Adipocyte (in vitro differentiated cells): Measurements from ENCODE around the gene CALN1.

Source experiments
- DNase-seq: peaks from one replicate; pipeline ENCODE4 v3.0.0-alpha.2; 2015; ENCODE audit warnings: low read depth
- H3K27me3 ChIP-seq: replicated peaks from 2 replicates; pipeline ENCODE4 v1.7.0; 2013; ENCODE audit warnings: mild to moderate bottlenecking, low read length, moderate library complexity; ENCODE audit not compliant: control insufficient read depth, insufficient read depth
- H3K36me3 ChIP-seq: 2 replicates; pipeline ENCODE4 v1.7.0; 2013; ENCODE audit warnings: low read length, mild to moderate bottlenecking, moderate library complexity; ENCODE audit not compliant: control insufficient read depth, insufficient read depth, severe bottlenecking
- H3K4me1 ChIP-seq: 2 replicates; pipeline ENCODE4 v1.7.0; 2013; ENCODE audit warnings: mild to moderate bottlenecking, low read length, moderate library complexity; ENCODE audit not compliant: control insufficient read depth, insufficient read depth
- H3K4me3 ChIP-seq: 2 replicates; pipeline ENCODE4 v1.7.0; 2013; ENCODE audit warnings: mild to moderate bottlenecking, low read length, moderate library complexity
- H3K9ac ChIP-seq: 2 replicates; pipeline ENCODE4 v1.7.0; 2013; ENCODE audit warnings: mild to moderate bottlenecking, low read length, moderate library complexity
- H3K9me3 ChIP-seq: 2 replicates; pipeline ENCODE4 v1.7.0; 2013; ENCODE audit warnings: mild to moderate bottlenecking, low read length, moderate library complexity; ENCODE audit not compliant: control insufficient read depth

CALN1 gene

DNA sequence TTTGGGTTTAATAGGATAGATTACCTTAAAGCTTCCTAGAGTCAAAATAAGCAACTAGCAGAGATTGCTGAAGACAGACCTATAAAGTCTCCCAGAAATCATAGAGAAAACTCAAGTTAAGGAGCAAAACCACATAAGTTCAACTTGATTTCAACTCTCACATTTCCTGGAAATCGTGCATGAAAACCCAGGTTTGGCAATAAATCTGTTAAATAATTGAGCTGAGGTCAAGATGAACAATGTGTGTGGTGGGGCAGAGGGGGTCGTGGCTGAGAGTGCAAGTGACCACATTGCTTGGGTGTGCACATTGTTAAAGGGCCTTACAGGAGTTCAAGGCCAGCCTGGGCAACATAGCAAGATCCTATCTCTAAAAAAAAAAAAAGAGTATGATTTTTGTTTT is 643.7 kb downstream of the CALN1 start:
- H3K4me3 ChIP-seq, result no peak overlapping the region
- H3K36me3 ChIP-seq, result no peaks in the 10 kb centered on the region
- no peaks in the 10 kb centered on the region for H3K4me1 ChIP-seq
- no peak overlapping the region for H3K9ac ChIP-seq
- H3K27me3 ChIP-seq, result no peaks in the 10 kb centered on the region
- H3K9me3 ChIP-seq, result no peaks in the 10 kb centered on the region
- no peak for DNase-seq

DNA sequence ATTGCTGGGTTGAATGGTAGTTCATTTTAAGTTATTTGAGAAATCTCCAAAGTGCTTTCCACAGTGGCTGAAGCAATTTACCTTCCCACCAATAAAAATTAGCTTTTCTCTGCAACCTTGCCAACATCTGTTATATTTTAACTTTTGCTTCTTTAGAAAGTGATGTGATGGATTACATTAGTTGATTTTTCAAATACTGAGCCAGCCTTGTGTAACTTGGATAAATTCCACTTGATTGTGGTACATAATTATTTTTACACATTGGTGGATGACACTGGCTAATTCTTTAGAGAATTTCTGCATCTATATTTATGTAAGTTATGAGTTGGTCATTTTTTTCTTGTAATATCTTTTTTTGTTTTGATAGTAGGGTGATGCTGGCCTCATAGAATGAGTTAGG is 646.1 kb downstream of the CALN1 start:
- Histone ChIP-seq H3K36me3 (no peaks in the 10 kb centered on the region), H3K9me3 (peaks cover 12% of the 10 kb centered on the region), H3K9ac (no peak overlapping the region), H3K4me3 (no peak overlapping the region), H3K4me1 (no peaks in the 10 kb centered on the region), H3K27me3 (no peaks in the 10 kb centered on the region)
- no peak for DNase-seq

DNA sequence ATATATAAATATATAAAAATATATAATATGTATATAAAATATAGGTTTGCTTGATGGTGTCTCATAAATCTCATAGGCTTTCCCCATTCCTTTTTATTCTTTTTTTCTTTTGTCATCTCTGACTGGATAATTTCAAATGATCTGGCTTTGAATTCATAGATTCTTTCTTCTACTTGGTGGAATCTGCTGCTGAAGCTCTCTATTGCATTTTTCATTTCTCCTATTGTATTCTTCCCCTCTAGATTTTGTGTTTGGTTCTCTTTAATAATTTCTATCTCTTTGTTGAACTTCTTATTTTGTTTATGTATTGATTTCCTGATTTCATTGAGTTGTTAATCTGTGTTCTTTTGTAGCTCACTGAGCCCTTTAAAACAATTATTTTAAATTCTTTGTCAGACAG is 650.8 kb downstream of the CALN1 start:
- no peaks in the 10 kb centered on the region for H3K27me3 ChIP-seq
- no peak overlapping the region for H3K4me3 ChIP-seq
- no peak for DNase-seq
- peaks cover 18% of the 10 kb centered on the region for H3K9me3 ChIP-seq
- no peak overlapping the region for H3K9ac ChIP-seq
- H3K4me1 ChIP-seq, result no peaks in the 10 kb centered on the region
- H3K36me3 ChIP-seq, result no peaks in the 10 kb centered on the region

DNA sequence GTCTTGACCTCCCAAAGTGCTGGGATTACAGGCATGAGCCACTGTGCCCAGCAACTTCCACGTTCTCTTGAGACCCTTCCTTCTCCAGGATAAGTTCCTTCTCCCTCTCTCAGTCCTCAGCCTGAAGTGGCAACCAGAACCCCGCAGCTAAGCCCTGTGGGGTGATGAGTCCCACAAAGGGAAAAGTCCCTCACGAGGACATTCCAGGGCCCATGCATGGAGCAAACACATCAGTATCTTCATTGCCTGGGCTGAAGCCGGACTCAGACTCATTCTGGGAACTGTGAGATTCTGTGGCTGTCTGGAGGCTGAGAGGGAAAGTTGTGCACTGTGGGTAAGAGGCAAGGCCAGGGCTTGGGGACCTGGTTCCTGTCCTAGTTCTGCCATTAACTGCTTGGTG is 657.3 kb downstream of the CALN1 start:
- H3K9me3 ChIP-seq, result peaks cover 10% of the 10 kb centered on the region
- peaks cover 23% of the 10 kb centered on the region for H3K27me3 ChIP-seq
- no peaks in the 10 kb centered on the region for H3K36me3 ChIP-seq
- H3K9ac ChIP-seq, result no peak overlapping the region
- no peaks in the 10 kb centered on the region for H3K4me1 ChIP-seq
- no peak for DNase-seq
- no peak overlapping the region for H3K4me3 ChIP-seq

DNA sequence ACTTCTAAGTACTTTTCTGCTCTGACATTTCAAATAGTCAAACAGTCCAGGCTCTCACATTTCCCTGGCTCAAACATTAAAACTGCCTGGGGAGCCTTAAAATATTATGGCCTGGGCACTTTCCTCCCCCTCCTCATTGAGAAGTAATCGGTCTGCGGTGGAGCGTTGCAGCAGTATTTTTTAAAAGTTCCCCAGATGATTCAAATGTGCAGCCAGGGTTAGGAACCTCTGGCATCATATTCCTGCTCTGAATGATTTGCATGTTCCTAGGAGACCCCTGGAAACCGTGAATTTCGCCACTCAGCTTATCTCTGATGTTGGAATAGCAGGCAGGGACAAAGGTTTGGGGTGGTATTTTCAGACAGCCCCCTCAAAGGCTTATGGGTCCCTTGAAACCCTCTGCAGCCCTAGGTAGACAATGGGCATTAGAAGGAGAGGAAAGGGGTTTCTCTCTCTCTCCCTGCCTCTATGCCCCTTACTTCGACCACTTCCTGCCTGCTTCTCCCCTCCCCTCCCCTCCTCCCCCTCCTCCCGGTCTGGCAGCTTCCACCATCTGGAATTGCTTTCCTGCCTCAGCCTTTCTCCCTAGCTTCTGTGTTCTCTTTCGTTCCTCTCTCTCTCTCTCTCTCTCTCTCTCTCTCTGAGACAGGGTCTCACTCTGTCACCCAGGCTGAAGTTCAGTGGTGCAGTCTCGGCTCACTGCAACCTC is 658.0 kb downstream of the CALN1 start:
- no peaks in the 10 kb centered on the region for H3K4me1 ChIP-seq
- H3K4me3 ChIP-seq, result no peak overlapping the region
- no peaks in the 10 kb centered on the region for H3K36me3 ChIP-seq
- DNase-seq, result no peak
- peaks cover 26% of the 10 kb centered on the region for H3K27me3 ChIP-seq
- no peak overlapping the region for H3K9ac ChIP-seq
- H3K9me3 ChIP-seq, result peaks cover 13% of the 10 kb centered on the region

DNA sequence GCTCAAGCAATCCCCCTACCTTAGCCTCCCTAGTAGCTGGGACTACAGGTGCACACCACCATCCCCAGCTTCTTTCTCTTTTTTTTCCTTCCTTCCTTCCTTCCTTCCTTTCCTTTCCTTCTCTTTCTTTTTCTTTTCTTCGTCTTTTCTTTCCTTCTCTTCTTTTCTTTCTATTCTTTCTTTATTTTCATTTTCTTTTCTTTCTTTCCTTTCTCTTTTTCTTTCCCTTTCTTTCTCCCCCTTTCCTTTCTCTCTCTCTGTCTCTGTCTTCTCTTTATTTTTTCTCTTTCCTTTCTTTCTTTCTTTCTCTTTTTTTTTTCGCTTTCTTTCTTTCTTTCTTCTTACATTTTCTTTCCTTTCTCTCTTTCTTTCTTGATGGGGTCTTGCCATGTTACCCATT is 658.9 kb downstream of the CALN1 start:
- DNase-seq, result no peak
- H3K4me3 ChIP-seq, result no peak overlapping the region
- no peaks in the 10 kb centered on the region for H3K4me1 ChIP-seq
- H3K9ac ChIP-seq, result no peak overlapping the region
- H3K9me3 ChIP-seq, result peaks cover 18% of the 10 kb centered on the region
- peaks cover 26% of the 10 kb centered on the region for H3K27me3 ChIP-seq
- no peaks in the 10 kb centered on the region for H3K36me3 ChIP-seq

DNA sequence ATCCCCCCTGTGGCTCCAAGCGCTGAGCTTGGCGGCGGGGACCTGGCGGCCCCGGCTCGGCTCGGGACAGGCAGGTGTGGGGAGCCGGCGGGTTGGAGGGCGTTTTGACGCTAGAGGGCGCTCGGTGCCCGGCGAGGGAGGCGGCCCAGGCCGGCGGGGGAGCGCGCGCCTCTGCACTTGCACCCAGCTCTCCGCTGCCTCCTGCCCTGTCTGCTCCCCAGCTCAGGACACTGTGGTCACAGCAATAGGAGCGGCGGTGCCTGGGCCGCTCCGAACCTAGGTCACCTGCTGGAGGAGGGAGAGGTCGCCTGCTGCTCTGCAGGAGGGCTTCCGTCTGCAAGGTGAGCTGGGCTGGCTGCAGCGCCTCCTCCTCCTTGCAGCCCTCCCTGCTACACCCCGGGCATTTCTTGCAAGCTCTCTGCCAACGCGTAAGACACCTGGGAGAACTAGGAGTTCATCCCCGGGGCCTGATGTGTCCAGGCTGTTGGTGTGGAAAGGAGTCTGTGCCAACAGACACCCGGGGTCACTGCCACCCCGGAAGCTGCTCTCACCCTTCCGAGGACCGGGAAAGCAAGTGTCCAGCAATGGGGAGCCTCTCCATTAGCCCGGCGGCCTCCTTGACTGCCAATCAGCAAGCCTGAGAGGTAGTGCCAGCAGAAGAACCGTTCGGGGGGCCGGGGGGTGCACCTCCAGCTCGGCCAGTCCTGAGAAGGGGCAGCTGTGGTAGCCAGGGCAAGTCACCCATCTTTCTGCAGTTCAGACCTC is 659.8 kb downstream of the CALN1 start:
- H3K36me3 ChIP-seq, result no peaks in the 10 kb centered on the region
- H3K9ac ChIP-seq, result no peak overlapping the region
- peaks cover 18% of the 10 kb centered on the region for H3K9me3 ChIP-seq
- peaks cover 26% of the 10 kb centered on the region for H3K27me3 ChIP-seq
- DNase-seq, result peak; percentile 29
- H3K4me1 ChIP-seq, result no peaks in the 10 kb centered on the region
- H3K4me3 ChIP-seq, result no peak overlapping the region

DNA sequence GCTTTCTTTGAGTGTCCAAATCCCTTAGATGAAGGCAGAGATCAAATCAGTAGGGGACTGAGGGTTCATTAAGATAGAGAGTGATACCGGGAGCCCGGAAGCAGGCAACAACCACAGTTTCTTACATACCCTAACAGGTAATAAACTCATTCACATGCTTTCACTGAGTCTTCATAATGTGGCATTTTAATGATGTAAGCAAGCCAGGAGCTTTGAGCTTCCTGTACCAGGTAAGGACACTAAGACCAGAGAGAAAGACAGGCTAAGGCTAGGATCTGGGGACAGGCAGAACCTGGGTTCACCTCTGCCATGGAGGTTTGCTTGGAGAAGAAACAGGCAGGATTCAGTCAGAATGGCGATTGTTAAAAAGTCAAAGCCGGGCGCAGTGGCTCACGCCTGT is 661.8 kb downstream of the CALN1 start:
- peaks cover 12% of the 10 kb centered on the region for H3K9me3 ChIP-seq
- no peaks in the 10 kb centered on the region for H3K36me3 ChIP-seq
- no peak overlapping the region for H3K4me3 ChIP-seq
- no peak for DNase-seq
- peaks cover 26% of the 10 kb centered on the region for H3K27me3 ChIP-seq
- no peak overlapping the region for H3K9ac ChIP-seq
- no peaks in the 10 kb centered on the region for H3K4me1 ChIP-seq

DNA sequence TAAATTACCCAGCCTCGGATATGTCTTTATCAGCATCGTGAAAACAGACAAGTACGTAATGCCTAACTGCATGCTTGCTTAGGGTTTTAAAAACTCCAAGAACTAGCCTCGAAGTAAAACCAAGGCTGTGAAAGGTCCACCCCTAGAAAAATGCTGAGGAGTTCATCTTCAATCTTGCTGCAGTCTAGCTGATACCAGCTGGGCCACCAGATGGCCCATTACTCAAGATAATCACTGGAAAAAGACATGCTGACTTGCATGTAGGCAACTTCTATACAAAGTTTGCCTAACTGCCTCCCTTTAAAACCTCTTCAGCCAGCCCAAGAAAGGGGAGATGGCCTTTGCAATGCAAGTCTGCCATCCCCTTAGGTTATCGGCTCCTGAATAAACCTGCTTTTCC is 666.1 kb downstream of the CALN1 start:
- Histone ChIP-seq H3K4me1 (no peaks in the 10 kb centered on the region), H3K27me3 (peaks cover 9% of the 10 kb centered on the region), H3K36me3 (no peaks in the 10 kb centered on the region), H3K9ac (no peak overlapping the region), H3K4me3 (no peak overlapping the region), H3K9me3 (peaks cover 8% of the 10 kb centered on the region)
- DNase-seq, result no peak

DNA sequence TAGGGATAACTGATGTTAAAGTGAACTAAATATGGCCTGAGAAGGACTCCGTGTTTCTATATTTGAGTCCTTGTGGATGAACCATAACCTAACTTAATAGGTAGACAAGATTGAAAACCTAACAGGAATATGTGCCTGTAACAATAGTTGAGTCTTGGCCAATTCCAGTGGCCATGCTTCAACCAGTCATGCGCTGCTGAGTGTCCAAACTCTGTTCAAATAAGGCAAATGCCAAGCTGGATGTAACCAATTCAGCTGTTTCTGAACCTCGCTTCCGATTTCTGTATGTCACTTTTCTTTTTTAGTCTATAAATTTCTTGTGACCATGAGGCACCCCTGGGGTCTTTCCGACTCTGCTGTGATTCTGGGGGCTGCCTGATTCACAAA is 672.0 kb downstream of the CALN1 start:
- Histone ChIP-seq H3K4me1 (no peaks in the 10 kb centered on the region), H3K9ac (no peak overlapping the region), H3K27me3 (peaks cover 8% of the 10 kb centered on the region), H3K36me3 (no peaks in the 10 kb centered on the region), H3K9me3 (no peaks in the 10 kb centered on the region), H3K4me3 (no peak overlapping the region)
- DNase-seq, result no peak

DNA sequence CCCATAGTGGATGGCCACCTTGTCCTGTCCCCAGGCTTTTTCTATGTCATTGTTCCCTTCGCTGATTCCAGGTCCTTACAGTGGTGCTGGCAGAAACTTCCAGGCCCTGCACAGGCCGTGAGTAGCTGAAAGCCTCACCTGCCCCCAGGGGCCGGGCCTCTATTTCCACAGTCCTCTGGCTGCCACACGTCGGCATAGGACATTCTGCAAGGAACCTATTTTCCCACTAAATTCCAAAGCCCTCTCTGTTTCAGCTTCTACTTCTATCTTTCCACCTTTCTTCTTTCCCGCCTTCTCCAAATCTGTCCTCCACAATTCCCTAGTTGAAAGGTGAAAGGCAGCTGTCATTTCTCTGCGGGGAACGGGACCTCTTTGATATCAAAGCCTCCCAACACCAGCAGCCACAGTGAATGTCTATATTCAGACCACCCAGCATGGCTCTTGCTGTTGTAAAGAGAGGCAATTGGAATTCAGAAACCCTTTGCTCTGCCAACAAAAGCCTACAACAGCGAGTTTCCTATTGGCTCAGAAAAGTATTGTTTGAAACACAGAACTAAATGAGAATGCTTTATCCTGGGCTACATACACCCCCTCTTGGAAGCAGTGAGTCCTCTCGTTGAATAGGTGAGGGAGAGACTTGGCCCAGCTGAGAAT is 672.5 kb downstream of the CALN1 start:
- Histone ChIP-seq H3K4me1 (no peaks in the 10 kb centered on the region), H3K27me3 (peaks cover 8% of the 10 kb centered on the region), H3K9me3 (no peaks in the 10 kb centered on the region), H3K9ac (no peak overlapping the region), H3K4me3 (no peak overlapping the region), H3K36me3 (no peaks in the 10 kb centered on the region)
- no peak for DNase-seq
